ENCODE data around the gene CARMIL1.
A peak's percentile ranks its signal among the peaks of the same experiment; 100 is the strongest.

The CARMIL1 gene

GRCh38 chr6:25428758-25429317 is 149.7 kb downstream of the CARMIL1 start:
- no peak overlapping the region for H3K27ac ChIP-seq (ENCODE audit: extremely low read depth, low read depth, low read length)
- no peak for TF ChIP-seq REPIN1 (tag by site-specific recombination; IDR thresholded peaks at IDR 0.05; ENCODE audit: low read depth)
- TF ChIP-seq, protein P1, sequence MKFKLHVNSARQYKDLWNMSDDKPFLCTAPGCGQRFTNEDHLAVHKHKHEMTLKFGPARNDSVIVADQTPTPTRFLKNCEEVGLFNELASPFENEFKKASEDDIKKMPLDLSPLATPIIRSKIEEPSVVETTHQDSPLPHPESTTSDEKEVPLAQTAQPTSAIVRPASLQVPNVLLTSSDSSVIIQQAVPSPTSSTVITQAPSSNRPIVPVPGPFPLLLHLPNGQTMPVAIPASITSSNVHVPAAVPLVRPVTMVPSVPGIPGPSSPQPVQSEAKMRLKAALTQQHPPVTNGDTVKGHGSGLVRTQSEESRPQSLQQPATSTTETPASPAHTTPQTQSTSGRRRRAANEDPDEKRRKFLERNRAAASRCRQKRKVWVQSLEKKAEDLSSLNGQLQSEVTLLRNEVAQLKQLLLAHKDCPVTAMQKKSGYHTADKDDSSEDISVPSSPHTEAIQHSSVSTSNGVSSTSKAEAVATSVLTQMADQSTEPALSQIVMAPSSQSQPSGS (tag by site-specific recombination; IDR thresholded peaks at IDR 0.05; ENCODE audit: low read depth), result peak; percentile 80
- ChIA-PET POLR2A (no interaction called here), CTCF (interaction anchor here (0.6 to 1.0 kb wide), 4 partner anchors 23 to 62 kb away, joined by 3 to 4 read pairs (median 4); no protein-coding TSS in a partner anchor)
- peaks cover 7% of the 10 kb centered on the region for H3K4me1 ChIP-seq (ENCODE audit: control insufficient read depth, insufficient read depth, low read length)
- no peaks in the 10 kb centered on the region for H3K9me3 ChIP-seq (ENCODE audit: control insufficient read depth, insufficient read depth, low read depth, low read length)
- H3K4me3 ChIP-seq (ENCODE audit: low read depth, low read length), result no peak overlapping the region
- no peaks in the 10 kb centered on the region for H3K36me3 ChIP-seq (ENCODE audit: control insufficient read depth in 2 of 2, insufficient read depth in 1 of 2, low read length in 2 of 2)

DNA sequence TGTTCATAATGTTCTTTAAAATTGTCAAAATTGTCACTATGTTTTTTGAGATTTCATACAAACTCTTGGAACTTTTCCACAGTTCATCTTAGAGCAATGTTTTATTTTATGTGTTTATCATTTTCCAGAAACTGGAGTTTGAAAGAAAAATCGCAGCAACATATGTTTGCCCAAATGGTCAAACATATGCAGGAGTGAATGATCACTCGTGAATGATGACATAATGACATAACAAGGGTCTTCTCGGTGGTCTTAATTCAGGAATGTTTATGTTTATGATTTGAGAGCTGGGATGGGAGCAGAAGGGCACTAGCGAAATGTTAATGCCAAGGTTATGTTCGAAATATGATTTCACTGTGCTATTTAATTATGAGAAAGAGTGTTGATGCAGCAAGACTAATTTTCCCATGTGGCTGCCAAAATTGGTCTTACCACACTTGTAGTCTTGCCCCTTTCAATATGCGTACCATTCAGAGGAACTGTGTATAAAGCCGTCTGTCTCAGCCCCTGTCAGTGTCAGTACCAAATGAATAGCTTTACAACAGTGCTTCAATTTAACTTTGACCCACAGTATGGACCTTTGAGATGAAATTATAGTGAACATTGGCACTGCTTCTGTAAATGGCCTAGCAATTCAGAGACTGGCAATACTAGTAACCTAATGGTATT is 152.3 kb downstream of the CARMIL1 start:
- Histone ChIP-seq H3K27ac (ENCODE audit: extremely low read depth, low read depth, low read length) (no peak overlapping the region), H3K36me3 (ENCODE audit: control insufficient read depth in 2 of 2, insufficient read depth in 1 of 2, low read length in 2 of 2) (no peaks in the 10 kb centered on the region), H3K9me3 (ENCODE audit: control insufficient read depth, insufficient read depth, low read depth, low read length) (no peaks in the 10 kb centered on the region), H3K4me1 (ENCODE audit: control insufficient read depth, insufficient read depth, low read length) (peaks cover 7% of the 10 kb centered on the region), H3K4me3 (ENCODE audit: low read depth, low read length) (no peak overlapping the region)
- ChIA-PET CTCF (interaction anchor here (0.5 to 1.2 kb wide), 2 partner anchors 42 to 165 kb away, joined by 3 to 4 read pairs; no protein-coding TSS in a partner anchor), POLR2A (no interaction called here)
- TF ChIP-seq, protein P1 (tag by site-specific recombination; IDR thresholded peaks at IDR 0.05; ENCODE audit: low read depth), result peak; percentile 21; the same call in 1 of the 2 replicates
- no peak for TF ChIP-seq ZNF221 (tag by site-specific recombination; IDR thresholded peaks at IDR 0.05; ENCODE audit: borderline replicate concordance)
- TF ChIP-seq MZF1 (tag by site-specific recombination; IDR thresholded peaks at IDR 0.05; ENCODE audit: borderline replicate concordance), result no peak
- TF ChIP-seq ZNF24 (tag by site-specific recombination; IDR thresholded peaks at IDR 0.05), result no peak

DNA sequence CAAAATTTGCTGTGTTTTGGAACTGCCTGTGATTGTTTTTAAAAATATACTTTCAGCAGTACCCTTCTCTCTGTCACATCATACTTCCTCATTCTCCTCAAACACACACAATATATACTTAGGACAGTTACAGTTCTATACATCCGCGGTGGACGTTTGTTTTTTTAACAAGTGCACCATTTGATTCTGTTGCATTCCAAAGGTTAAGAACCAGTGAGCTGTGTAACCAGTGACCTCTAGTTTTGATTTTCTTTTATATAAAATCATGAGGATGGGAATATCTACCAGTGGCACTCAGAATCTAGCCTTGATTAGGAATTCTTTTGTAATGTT is 152.8 kb downstream of the CARMIL1 start:
- ChIA-PET CTCF (interaction anchor here (1.8 kb wide), 1 partner anchor 166 kb away, joined by 4 read pairs; no protein-coding TSS in a partner anchor), POLR2A (no interaction called here)
- Histone ChIP-seq H3K4me3 (ENCODE audit: low read depth, low read length) (no peak overlapping the region), H3K4me1 (ENCODE audit: control insufficient read depth, insufficient read depth, low read length) (peaks cover 7% of the 10 kb centered on the region), H3K27ac (ENCODE audit: extremely low read depth, low read depth, low read length) (no peak overlapping the region), H3K9me3 (ENCODE audit: control insufficient read depth, insufficient read depth, low read depth, low read length) (no peaks in the 10 kb centered on the region), H3K36me3 (ENCODE audit: control insufficient read depth in 2 of 2, insufficient read depth in 1 of 2, low read length in 2 of 2) (no peaks in the 10 kb centered on the region)
- no peak for TF ChIP-seq ZNF426 (tag by site-specific recombination; IDR thresholded peaks at IDR 0.05)
- no peak for TF ChIP-seq ZNF596 (tag by site-specific recombination; IDR thresholded peaks at IDR 0.05)
- no peak for TF ChIP-seq ZFP3 (tag by site-specific recombination; IDR thresholded peaks at IDR 0.05; ENCODE audit: low read depth)
- no peak for TF ChIP-seq ZSCAN30 (tag by site-specific recombination; IDR thresholded peaks at IDR 0.05)
- TF ChIP-seq, protein P2, sequence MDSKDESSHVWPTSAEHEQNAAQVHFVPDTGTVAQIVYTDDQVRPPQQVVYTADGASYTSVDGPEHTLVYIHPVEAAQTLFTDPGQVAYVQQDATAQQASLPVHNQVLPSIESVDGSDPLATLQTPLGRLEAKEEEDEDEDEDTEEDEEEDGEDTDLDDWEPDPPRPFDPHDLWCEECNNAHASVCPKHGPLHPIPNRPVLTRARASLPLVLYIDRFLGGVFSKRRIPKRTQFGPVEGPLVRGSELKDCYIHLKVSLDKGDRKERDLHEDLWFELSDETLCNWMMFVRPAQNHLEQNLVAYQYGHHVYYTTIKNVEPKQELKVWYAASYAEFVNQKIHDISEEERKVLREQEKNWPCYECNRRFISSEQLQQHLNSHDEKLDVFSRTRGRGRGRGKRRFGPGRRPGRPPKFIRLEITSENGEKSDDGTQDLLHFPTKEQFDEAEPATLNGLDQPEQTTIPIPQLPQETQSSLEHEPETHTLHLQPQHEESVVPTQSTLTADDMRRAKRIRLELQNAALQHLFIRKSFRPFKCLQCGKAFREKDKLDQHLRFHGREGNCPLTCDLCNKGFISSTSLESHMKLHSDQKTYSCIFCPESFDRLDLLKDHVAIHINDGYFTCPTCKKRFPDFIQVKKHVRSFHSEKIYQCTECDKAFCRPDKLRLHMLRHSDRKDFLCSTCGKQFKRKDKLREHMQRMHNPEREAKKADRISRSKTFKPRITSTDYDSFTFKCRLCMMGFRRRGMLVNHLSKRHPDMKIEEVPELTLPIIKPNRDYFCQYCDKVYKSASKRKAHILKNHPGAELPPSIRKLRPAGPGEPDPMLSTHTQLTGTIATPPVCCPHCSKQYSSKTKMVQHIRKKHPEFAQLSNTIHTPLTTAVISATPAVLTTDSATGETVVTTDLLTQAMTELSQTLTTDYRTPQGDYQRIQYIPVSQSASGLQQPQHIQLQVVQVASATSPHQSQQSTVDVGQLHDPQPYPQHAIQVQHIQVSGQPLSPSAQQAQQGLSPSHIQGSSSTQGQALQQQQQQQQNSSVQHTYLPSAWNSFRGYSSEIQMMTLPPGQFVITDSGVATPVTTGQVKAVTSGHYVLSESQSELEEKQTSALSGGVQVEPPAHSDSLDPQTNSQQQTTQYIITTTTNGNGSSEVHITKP (tag by site-specific recombination; IDR thresholded peaks at IDR 0.05), result no peak
- TF ChIP-seq ZNF26 (tag by site-specific recombination; IDR thresholded peaks at IDR 0.05), result no peak
- TF ChIP-seq ZNF560 (tag by site-specific recombination; IDR thresholded peaks at IDR 0.05; ENCODE audit: borderline replicate concordance), result no peak
- TF ChIP-seq ZNF76 (tag by site-specific recombination; IDR thresholded peaks at IDR 0.05; ENCODE audit: borderline replicate concordance, low read depth), result no peak
- no peak for TF ChIP-seq ZBTB20 (tag by site-specific recombination; IDR thresholded peaks at IDR 0.05)
- no peak for TF ChIP-seq IKZF3 (tag by site-specific recombination; IDR thresholded peaks at IDR 0.05)
- no peak for TF ChIP-seq ZBTB7A (tag by site-specific recombination; IDR thresholded peaks at IDR 0.05; ENCODE audit: low read depth)
- no peak for TF ChIP-seq ZNF341 (tag by site-specific recombination; IDR thresholded peaks at IDR 0.05; ENCODE audit: low read depth)
- no peak for TF ChIP-seq OSR2 (tag by site-specific recombination; IDR thresholded peaks at IDR 0.05)
- no peak for TF ChIP-seq ZNF513 (tag by site-specific recombination; IDR thresholded peaks at IDR 0.05)
- TF ChIP-seq ZNF561 (tag by site-specific recombination; IDR thresholded peaks at IDR 0.05; ENCODE audit: borderline replicate concordance), result no peak
